SKM-1 treated with dmso at 0.1 percent for 144 hours (cell line): Measurements from ENCODE around the gene ERMARD.

Experiments used
- DNase-seq: peaks from one replicate; lab custom pipeline; 2025; ENCODE audit not compliant: unreplicated experiment; lab: John Stamatoyannopoulos, UW

The ERMARD gene

DNA sequence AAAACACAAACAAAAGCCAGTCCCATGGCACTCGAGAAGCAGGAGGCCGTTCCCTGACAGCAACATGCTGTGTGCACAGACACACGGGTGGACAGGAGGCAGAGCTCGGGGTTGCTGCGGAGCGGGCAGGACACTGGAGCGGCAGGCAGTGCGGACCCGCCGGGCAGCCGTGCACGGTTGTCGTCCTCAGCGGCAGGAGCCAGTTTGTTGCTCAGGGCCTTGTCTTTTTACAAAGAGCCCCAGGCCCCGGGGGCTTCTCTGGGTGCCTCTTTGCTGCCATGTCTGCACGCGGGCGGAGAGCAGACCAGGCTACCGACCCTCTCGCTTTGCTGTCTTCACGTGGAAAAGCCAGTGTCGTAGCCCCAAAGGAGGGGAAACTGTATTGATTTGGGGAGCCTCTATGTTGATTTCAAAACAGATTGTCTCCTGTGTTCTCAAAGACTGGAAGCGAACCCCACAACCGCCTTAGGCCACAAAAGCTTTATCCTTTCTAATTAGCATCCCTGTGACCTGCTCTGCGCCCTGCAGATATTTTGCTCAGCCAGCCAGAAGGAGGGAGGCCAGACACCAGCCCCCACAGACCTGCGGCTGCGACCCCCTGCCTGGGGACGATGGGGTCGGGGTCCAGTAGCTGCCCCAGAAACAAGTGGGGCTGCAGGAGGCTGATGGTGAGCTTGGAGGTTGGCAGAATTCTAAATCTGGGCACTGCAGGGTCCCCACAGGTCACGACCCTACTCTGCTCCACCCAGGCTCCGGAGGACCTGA, 50.2 kb downstream of the ERMARD start:
- DNase-seq = no peak

DNA sequence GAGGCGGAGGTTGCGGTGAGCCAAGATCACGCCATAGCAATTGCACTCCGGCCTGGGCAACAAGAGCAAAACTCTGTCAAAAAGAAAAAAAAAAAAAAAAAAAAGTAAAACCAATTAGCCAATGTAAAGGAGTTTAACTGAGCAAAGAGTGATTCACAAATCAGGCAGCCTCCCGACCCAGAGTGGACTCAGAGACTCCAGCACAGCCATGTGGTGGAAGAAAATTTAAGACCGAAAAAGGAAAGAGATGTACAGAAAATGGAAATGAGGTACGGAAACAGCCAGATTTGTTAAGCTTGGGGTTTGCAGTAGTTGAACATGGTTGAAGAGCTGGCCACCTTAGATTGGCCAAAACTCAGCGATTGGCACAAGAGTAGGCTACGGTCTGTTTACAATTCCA, 51.4 kb downstream of the ERMARD start:
- DNase-seq = no peak

DNA sequence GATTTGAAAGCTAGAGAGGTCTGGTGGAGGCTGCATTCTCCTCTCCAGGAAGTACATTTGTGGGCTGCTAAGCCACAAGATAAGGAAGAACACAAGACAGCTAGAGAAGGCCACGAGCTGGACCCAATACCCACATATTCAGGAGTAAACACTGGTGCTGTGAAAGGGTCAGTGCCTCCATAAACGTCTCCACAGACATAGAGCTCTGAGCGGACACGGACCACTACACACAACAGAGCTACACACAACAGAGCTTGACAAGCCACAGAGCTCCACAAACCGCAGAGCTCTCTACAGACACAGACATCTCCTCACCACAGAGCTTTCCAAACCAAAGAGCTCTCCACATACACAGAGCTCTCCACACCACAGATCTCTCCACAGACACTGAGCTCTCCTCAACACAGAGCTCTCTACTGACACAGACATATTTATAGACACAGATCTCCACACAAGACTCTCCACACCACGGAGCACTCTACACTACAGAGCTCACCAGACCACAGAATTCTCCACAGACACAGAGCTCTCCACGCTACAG, 51.9 kb downstream of the ERMARD start:
- peak; percentile 1 for DNase-seq

DNA sequence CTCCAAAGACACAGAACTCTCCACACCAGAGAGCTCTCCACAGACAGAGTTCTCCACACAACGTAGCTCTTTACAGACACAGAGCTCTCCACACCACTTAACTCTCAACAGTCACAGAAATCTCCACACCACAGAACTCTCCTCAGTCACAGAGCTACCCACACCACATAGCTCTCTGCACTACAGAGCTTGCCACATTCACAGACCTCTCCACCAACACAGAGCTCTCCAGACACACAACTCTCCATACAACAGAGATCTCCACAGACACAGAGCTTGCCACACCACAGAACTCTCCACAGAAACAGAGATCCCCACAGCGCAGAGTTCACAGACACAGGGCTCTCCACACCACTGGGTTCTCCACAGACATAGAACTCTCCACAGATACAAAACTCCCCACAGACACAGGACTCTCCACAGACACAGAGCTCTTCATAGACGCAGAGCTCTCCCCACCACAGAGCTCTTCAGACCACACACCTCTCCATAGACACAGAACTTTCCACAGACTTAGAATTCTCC, 52.5 kb downstream of the ERMARD start:
- no peak for DNase-seq

DNA sequence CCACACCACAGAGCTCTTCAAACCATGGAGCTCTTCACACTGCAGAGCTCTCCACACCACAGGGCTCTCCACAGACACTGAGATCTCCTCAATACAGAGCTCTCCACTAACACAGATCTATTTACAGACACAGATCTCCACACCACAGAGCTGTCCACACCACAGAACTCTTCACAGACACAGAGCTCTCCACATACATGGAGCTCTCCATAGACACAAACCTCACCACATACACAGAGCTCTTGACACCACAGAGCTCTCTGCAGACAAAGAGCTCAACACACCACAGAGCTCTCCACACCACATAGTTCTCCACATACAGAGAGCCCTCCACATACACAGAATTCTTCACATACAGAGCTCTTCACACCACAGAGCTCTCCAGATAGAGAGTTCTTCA, 53.0 kb downstream of the ERMARD start:
- no peak for DNase-seq

DNA sequence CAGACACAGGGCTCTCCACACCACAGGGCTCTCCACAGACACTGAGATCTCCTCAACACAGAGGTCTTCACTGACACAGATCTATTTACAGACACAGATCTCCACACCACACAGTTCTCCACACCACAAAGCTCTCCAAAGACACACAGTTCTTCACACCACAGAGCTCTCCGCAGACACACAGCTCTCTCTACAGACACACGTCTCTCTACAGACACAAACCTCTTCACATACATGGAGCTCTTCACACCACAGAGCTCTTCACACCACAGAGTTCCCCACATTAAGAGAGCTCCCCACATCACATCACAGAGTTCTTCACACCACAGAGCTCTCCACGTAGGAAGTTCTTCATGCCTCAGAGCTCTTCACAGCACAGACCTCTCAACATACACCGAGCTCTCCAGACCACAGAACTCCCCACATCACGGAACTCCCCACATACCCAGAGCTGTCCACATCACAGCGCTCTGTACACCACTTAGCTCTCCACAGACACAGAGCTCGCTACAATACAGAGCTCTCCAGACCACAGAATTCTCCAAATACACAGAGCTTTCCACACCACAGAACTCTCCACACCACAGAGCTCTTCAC, 53.9 kb downstream of the ERMARD start:
- DNase-seq = no peak

DNA sequence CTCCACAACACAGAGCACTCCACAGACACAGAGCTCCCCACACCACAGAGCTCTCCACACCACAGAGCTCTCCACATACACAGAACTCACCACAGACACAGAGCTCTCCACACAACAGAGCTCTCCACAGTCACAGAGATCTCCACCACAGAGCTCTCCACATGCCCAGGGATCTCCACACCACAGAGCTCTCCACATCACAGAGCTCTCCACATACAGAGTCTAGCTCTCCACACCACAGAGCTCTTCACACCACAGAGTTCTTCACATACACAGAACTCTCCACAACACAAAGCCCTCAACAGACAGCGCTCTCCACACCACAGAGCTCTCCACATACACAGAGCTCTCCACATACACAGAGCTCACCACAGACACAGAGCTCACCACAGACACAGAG, 55.3 kb downstream of the ERMARD start:
- DNase-seq = no peak

DNA sequence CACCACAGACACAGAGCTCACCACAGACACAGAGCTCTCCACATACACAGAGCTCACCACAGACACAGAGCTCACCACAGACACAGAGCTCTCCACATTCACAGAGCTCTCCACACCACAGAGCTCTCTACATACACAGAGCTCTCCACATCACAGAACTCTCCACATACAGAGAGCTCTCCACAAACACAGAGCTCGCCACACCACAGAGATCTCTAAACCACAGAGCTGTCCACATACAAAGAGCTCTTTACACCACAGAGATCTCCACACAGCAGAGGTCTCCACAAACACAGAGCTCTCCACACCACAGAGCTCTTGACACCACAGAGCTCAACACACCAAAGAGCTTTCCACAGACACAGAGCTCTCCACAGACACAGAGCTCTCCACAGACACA, 55.8 kb downstream of the ERMARD start:
- no peak for DNase-seq

DNA sequence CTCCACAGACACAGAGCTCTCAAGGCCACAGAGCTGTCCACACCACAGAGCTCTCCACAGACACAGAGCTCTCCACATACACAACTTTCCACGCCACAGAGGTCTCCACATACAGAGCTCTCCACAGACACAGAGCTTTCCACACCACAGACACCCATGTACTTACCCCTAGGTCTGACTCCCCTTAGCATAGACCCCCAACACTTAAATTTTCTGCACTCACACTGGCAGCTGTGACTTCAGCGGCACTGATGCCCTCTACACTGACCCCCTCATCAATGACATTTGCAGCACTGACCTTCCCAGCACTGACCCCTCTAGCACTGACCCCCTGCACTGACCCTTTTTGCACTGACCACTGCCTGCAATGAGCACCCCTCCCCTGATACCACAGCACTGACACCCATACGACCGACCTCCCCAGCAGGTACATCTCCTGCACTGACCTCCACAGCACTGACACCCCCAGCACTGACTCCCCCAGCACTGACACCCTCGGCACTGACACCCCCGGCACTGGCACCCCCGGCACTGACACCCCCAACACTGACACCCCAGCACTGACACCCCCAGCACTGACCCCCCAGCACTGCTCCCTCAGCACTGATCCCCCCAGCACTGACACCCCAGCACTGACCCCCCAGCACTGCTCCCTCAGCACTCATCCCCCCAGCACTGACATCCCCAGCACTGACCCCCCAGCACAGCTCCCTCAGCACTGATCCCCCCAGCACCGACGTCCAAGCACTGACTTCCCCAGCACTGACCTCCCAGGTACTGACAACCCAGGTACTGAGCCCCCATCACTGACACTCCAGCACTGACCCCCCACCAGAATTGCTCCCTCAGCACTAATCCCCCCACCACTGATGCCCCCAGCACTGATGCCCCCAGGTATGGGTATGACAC, 56.5 kb downstream of the ERMARD start:
- DNase-seq = no peak

DNA sequence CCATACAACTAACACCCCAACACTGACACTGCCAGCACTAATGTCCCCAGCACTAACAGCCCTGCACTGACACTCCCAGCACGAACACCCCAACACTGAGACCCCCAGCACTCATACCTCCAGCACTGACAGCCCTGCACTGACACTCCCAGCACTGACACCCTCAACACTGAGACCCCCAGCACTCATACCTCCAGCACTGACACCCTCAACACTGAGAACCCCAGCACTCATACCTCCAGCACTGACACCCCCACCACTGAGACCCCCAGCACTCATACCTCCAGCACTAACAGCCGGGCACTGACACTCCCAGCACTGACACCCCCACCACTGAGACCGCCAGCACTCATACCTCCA, 57.2 kb downstream of the ERMARD start:
- DNase-seq = no peak

DNA sequence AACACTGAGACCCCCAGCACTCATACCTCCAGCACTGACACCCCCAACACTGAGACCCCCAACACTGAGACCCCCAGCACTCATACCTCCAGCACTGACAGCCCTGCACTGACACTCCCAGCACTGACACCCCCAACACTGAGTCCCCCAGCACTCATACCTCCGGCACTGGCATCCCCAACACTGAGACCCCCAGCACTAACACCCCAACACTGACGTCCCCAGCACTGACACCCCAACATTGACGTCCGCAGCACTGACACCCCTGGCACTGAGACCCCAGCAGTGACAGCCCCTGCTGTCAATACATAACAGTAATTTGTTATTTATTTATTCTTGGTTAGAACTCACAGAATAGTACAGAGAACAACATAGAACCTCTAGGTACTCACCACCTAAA, 58.0 kb downstream of the ERMARD start:
- DNase-seq = no peak

DNA sequence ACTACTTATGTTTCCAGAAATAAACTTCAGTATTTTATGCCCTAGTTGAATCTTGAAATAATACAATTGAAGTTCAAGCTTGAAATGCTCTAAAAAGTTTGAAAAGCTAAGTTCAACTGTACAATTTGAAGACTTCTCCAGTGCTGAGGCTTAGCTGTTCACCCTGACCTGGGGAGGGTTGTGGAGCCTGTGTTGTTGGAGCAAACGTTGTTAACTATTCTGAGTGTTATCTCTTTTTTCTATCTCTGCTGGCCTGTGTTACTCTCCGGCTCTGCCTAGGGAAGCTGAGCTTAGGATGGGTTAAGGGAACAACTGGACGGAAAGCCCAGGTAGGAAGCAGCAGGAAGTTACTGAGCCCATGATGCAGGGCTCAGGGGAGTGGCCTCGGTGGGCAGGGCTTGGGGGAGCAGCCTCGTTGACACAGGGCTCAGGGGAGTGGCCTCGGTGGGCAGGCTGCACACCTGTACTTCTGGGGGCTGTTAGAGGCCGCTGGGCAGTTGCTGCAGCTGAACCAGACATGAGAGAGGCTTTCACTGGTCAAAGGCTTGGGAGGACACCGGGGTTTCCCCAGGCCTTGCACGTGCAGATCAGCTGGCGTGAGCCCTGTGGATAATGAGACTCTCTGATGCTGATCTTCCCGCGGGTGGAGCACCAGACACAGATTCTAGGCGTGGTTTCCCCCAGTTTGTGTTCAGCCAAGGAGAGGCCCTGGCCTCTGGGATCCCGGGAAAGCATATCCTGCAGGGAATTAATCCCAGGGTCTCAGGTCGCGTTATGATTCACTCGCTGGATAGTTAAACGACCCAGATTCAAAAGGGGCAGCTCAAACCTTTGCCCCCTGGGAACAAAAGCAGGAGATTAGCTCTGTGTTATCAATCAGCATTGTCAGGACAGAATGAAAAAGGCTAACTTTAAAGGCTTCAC, 58.9 kb downstream of the ERMARD start:
- no peak for DNase-seq

DNA sequence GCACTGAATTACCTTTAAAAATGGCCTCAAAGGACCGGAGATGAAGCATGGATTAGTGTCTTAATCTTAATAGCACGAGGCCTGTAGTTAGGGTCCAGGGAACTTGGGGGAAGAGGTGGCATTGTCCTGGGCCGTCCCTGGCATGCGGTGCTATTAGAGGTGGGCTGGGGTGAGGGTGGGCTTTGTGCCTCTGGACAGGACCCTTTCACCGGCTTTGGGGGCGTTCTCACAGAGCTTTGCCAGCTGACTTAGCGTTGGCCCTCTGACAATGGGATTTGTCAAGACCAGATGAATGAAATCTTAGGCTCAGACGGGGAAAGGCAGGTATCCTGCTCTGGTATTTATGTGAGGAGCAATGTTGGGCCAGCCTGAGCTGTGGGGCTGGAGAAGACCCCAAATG, 59.6 kb downstream of the ERMARD start:
- no peak for DNase-seq

DNA sequence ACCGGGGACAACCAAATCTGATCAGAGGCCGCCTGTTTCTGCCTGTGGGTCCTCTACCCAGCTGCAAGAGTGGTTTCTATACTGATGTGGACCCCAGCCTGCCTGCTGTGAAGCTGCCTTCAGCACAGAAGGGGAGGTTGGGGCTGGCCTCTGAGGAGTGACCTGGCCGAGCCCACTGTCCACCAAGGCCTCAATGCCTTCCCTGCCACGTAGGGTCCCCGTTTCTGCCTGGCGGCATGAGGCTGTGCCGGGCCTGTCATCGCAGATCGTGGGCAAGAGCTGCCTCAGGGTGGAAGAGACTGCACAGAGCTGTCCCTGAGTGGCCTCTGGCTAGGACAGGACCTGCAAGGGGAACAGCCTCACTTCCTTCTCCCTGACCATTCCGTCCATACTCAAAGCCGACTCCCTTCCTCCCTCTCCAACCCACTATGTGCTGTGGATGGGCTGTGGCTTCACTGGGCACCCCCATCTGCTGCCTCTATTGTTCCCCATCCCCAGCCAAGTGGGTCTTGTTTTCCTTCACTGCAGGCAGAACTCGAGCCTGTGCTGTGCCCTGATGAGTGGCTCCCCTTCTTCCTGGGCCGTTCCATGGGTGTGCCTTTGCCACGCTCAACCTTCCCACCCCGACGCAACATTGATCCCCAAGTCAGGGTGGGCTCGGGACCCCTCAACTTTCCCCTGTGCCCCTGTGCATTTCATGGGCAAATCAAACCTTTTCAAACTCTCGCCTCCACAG, 60.3 kb downstream of the ERMARD start:
- no peak for DNase-seq

DNA sequence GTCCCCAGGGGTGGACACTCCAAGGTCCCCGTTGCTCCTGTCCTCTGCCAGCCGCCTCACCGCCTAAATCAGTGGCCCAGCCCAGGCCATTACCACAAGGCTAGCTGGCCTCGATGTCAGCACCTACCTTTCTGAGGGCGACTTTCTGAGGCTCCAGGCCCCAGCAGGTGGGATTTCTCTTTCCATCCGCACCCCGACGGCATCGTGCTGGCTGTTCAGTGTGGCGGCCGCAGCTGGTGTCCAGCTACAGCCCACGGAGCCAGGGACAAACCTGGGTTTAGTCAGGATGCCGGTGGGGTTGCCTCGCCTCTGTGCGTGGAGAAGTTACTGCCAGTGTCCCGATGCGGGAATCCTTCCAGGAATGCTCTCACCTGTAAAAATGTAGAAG, 60.8 kb downstream of the ERMARD start:
- DNase-seq = no peak

DNA sequence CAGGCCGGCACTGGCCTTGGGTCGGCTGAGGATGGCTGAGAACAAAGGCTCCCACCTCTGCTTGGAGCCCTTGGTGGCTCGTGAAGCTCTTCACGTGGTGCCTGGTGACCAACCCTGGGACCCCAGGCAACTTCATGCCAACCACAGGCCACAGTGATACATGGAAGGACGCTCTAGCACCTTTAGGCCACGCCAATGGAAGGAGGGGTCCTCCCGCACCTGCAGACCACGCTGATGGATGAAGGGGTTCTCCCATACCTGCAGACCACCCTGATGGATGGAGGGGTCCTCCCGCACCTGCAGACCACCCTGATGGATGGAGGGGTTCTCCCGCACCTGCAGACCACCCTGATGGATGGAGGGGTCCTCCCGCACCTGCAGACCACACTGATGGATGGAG, 62.5 kb downstream of the ERMARD start:
- no peak for DNase-seq

DNA sequence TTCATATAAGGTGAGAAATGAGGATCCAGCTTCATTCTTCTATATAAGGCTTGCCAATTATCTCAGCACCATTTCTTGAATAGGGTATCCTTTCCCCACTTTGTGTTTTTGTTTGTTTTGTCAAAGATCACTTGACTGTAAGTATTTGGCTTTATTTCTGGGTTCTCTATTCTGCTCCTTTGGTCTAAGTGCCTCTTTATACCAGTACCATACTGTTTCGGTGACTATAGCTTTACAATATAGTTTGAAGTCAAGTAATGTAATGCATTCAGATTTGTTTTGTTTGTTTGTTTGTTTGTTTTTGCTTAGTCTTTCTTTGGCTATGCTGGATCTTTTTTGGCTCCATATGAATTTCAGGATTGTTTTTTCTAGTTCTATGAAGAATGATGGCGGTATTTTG, 64.6 kb downstream of the ERMARD start:
- no peak for DNase-seq

DNA sequence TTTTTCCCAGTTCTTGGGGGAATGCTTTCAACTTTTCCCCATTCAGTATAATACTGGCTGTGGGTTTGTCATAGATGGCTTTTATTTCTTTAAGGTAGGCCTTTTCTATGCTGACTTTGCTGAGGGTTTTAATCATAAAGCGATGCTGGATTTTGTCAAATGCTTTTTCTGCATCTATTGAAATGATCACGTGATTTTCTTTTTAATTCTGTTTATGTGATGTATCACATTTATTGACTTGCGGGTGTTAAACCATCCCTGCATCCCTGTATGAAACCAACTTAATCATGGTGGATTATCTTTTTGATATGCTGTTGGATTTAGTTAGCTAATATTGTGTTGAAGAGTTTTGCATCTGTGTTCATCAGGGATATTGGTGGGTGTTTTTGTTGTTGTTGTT, 65.6 kb downstream of the ERMARD start:
- no peak for DNase-seq

DNA sequence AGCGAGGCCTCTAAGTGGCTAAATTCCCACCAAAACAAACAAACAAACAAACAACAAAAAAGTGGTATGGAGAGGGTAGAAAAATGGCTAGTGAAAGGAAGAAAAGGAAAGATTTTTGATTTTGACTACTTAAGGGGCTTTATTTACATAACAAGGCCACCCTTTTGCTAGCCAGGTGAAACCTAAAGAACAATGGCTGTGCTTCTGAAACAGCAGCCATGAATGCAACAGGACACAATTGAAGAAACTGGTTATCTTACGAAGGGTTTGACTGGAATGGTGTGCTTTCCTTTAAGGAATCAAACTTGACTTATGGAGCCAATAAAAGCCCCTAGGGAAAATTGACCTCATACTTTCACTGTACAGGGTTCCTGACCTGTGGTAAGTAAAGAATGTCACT, 68.9 kb downstream of the ERMARD start:
- no peak for DNase-seq

DNA sequence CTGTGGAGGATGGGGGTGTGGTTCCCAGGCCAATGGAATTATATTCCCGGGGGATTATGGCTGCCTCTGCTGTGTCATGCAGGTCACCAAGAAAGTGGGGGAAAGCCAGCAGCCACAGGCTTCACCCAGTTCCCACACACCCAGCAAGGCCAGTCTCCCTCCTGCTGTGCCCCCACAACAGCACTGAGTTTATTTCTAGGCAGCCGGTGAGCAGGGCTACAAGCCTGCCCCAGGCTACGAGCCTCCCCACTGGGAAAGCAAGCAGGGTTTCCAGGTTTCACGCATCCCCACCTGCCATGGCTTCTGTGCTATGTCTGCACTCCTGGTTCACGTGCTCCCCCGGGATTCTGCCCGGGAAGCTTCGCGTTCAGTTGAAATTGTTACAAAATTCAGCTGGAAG, 72.6 kb downstream of the ERMARD start:
- DNase-seq = no peak
